Ishikawa (cell line): Measurements from ENCODE around the gene UNC119.

Source experiments
- CEBPB ChIP-seq: IDR thresholded peaks from 2 replicates; pipeline ENCODE4 v1.6.1; 2012
- CREB1 ChIP-seq: IDR thresholded peaks from 2 replicates; pipeline ENCODE4 v1.6.1; 2012; ENCODE audit warnings: low read depth
- EGR1 ChIP-seq: IDR thresholded peaks from 2 replicates; pipeline ENCODE4 v1.6.1; 2012
- EP300 ChIP-seq: IDR thresholded peaks from 2 replicates; pipeline ENCODE4 v1.6.1; 2012; ENCODE audit warnings: borderline replicate concordance
- FOXM1 ChIP-seq: IDR thresholded peaks from 2 replicates; pipeline ENCODE4 v1.6.1; 2012; ENCODE audit warnings: low read depth, borderline replicate concordance
- MAX ChIP-seq: IDR thresholded peaks from 2 replicates; pipeline ENCODE4 v1.6.1; 2012
- NFIC ChIP-seq: IDR thresholded peaks from 2 replicates; pipeline ENCODE4 v1.6.1; 2012
- RAD21 ChIP-seq: IDR thresholded peaks from 2 replicates; pipeline ENCODE4 v1.6.1; 2012; ENCODE audit warnings: low read depth
- REST ChIP-seq: IDR thresholded peaks from 2 replicates; pipeline ENCODE4 v1.6.1; 2012; ENCODE audit warnings: low read depth, mild to moderate bottlenecking
- TAF1 ChIP-seq: IDR thresholded peaks from 2 replicates; pipeline ENCODE4 v1.6.1; 2012; ENCODE audit warnings: low read depth, mild to moderate bottlenecking
- TCF12 ChIP-seq: IDR thresholded peaks from 2 replicates; pipeline ENCODE4 v1.6.1; 2012; ENCODE audit warnings: low read depth
- TEAD4 ChIP-seq: IDR thresholded peaks from 2 replicates; pipeline ENCODE4 v1.6.1; 2012
- USF1 ChIP-seq: IDR thresholded peaks from 2 replicates; pipeline ENCODE4 v1.6.1; 2012
- YY1 ChIP-seq: IDR thresholded peaks from 2 replicates; pipeline ENCODE4 v1.6.1; 2012; ENCODE audit warnings: low read depth
- ZBTB7A ChIP-seq: IDR thresholded peaks from 2 replicates; pipeline ENCODE4 v1.6.1; 2012; ENCODE audit warnings: low read depth

Gene UNC119

GRCh38 chr17:28501421-28502284, 50.8 kb downstream of the UNC119 start:
- TF ChIP-seq FOXM1 (no peak), TAF1 (no peak), EGR1 (no peak), TCF12 (no peak), USF1 (no peak), MAX (no peak), RAD21 (no peak), REST (no peak), EP300 (no peak), CREB1 (no peak), CEBPB (no peak)

GRCh38 chr17:28500712-28501379, 51.6 kb downstream of the UNC119 start:
- no peak for TF ChIP-seq YY1
- TF ChIP-seq TAF1 = no peak
- TF ChIP-seq REST = no peak
- no peak for TF ChIP-seq USF1
- TF ChIP-seq FOXM1 = no peak
- no peak for TF ChIP-seq MAX
- no peak for TF ChIP-seq RAD21
- no peak for TF ChIP-seq TEAD4
- TF ChIP-seq EGR1 = no peak
- no peak for TF ChIP-seq NFIC
- TF ChIP-seq CREB1 = no peak
- no peak for TF ChIP-seq CEBPB
- no peak for TF ChIP-seq TCF12

- TF ChIP-seq RAD21 (no peak), TAF1 (no peak), REST (no peak), EP300 (no peak), USF1 (no peak), ZBTB7A (no peak), EGR1 (no peak), YY1 (no peak), NFIC (no peak), FOXM1 (no peak), CEBPB (no peak), TEAD4 (no peak), CREB1 (no peak), TCF12 (no peak), MAX (no peak)
Observed at GRCh38 chr17:28499684-28500357, 52.6 kb downstream of the UNC119 start.
